HepG2 (cell line): ENCODE results near the gene TRAIP. TPM values are rescaled to one million over a fixed set of nuclear protein-coding genes. Genes with fewer than 3 reads are reported as not detected.

ENCODE experiments used
- DNMT3B ChIP-seq: conservative IDR thresholded peaks from 2 replicates; pipeline ENCODE4 v1.6.1; 2016; ENCODE audit warnings: missing biosample characterization, control low read depth
- E2F2 ChIP-seq: sonication (generic); formaldehyde crosslinking; IDR thresholded peaks from 2 replicates; pipeline ENCODE4 v1.4.0; 2020; ENCODE audit warnings: missing genetic modification reagents, borderline replicate concordance
- GMEB2 ChIP-seq: IDR thresholded peaks from 2 replicates; pipeline ENCODE4 v1.6.1; 2016; ENCODE audit warnings: missing biosample characterization, missing genetic modification reagents, low read depth
- GRHL1 ChIP-seq: sonication (generic); formaldehyde crosslinking; conservative IDR thresholded peaks from 2 replicates; pipeline ENCODE4 v1.8.0; 2022; ENCODE audit warnings: missing genetic modification reagents
- HDAC2 ChIP-seq: sonication (generic); formaldehyde crosslinking; IDR thresholded peaks from 2 replicates; pipeline ENCODE4 v1.4.0; 2020; ENCODE audit warnings: missing genetic modification reagents
- KAT7 ChIP-seq: IDR thresholded peaks from 2 replicates; pipeline ENCODE4 v1.6.1; 2018; ENCODE audit warnings: borderline replicate concordance, missing compliant biosample characterization
- NR2F1 ChIP-seq, 2 experiments: fragments of 450-650 bp in 1 of 2; formaldehyde crosslinking in 1 of 2; IDR thresholded peaks; 2 replicates each; pipeline versions ENCODE4 v1.5.0 to v1.6.1; 2016 to 2020; ENCODE audit warnings: mild to moderate bottlenecking in 1 of 2, missing compliant biosample characterization in 1 of 2, missing genetic modification reagents in 1 of 2, moderate library complexity in 1 of 2
- RAD21 ChIP-seq: fragments of 450-650 bp; formaldehyde crosslinking; IDR thresholded peaks from 2 replicates; pipeline ENCODE4 v1.5.0; 2020; ENCODE audit warnings: mild to moderate bottlenecking
- SP140L ChIP-seq: sonication (generic); formaldehyde crosslinking; IDR thresholded peaks from 2 replicates; pipeline ENCODE4 v1.4.0; 2020; ENCODE audit warnings: missing genetic modification reagents, borderline replicate concordance
- TBP ChIP-seq: sonication (generic); formaldehyde crosslinking; IDR thresholded peaks from 2 replicates; pipeline ENCODE4 v1.5.0; 2020; ENCODE audit warnings: missing genetic modification reagents
- YY1 ChIP-seq: IDR thresholded peaks from 2 replicates; pipeline ENCODE4 v1.6.1; 2011; ENCODE audit warnings: low read length, low read depth, moderate library complexity, mild to moderate bottlenecking; ENCODE audit not compliant: insufficient read depth, insufficient replicate concordance
- ZBTB40 ChIP-seq, 2 experiments: fragments of 450-650 bp in 1 of 2; sonication (generic) in 1 of 2; formaldehyde crosslinking in 1 of 2; IDR thresholded peaks; 2 replicates each; pipeline versions ENCODE4 v1.6.1 to v1.8.0; 2016 to 2022; ENCODE audit warnings: antibody characterized with exemption in 1 of 2, mild to moderate bottlenecking in 1 of 2, missing genetic modification reagents in 1 of 2
- ZNF460 ChIP-seq: sonication (generic); formaldehyde crosslinking; IDR thresholded peaks from 2 replicates; pipeline ENCODE4 v1.5.1; 2020; ENCODE audit warnings: missing genetic modification reagents, mild to moderate bottlenecking, borderline replicate concordance
- ZNF577 ChIP-seq: sonication (generic); formaldehyde crosslinking; IDR thresholded peaks from 2 replicates; pipeline ENCODE4 v1.4.0; 2020; ENCODE audit warnings: mild to moderate bottlenecking, low read depth, missing genetic modification reagents, borderline replicate concordance
- ZNF616 ChIP-seq: sonication (generic); formaldehyde crosslinking; IDR thresholded peaks from 2 replicates; pipeline ENCODE4 v1.5.0; 2020; ENCODE audit warnings: low read depth, mild to moderate bottlenecking, missing genetic modification reagents
- polyA plus RNA-seq, 8 experiments: library from polyadenylated mRNA; depleted of rRNA in 3 of 8; stranded (reverse) in 7 of 8; unstranded in 1 of 8; fragments of >200 nt; fragmentation: Illumina TruSeq in 4 of 8; extraction: Trizol in 4 of 8; gene quantifications; 2 replicates each; pipeline versions ENCODE4 v1.2.1 to v1.2.3, GENCODE V29; 2011 to 2016; ENCODE audit warnings: low read depth in 4 of 8, missing spikeins in 1 of 8, mixed read lengths in 1 of 8; ENCODE audit not compliant: insufficient read depth in 1 of 8
- total RNA-seq, 5 experiments: library from RNA; depleted of rRNA; stranded (reverse); fragments of >200 nt; fragmentation: Illumina TruSeq; extraction: Trizol; gene quantifications; 2 replicates each; pipeline ENCODE4 v1.2.3, GENCODE V29; 2016; ENCODE audit warnings: low read depth in 1 of 5

Gene TRAIP
- total and polyA plus RNA-seq, 2 of the 13 experiments (the other 11 are each of a cell fraction or from before 2014, with no cell fraction given): 13.9 to 23.9 TPM

- no peak for TF ChIP-seq ZNF616 (CRISPR knock-in tag)
- no peak for TF ChIP-seq SP140L (CRISPR knock-in tag)
- TF ChIP-seq ZNF577 (CRISPR knock-in tag): no peak
- TF ChIP-seq RAD21 (CRISPR knock-in tag): peak; percentile 78
- no peak for TF ChIP-seq DNMT3B (CRISPR knock-in tag)
- TF ChIP-seq ZNF460: no peak
- no peak for TF ChIP-seq TBP (CRISPR knock-in tag)
- no peak for TF ChIP-seq GMEB2 (CRISPR knock-in tag)
- TF ChIP-seq KAT7: no peak
- TF ChIP-seq YY1: peak; percentile 32
- no peak for TF ChIP-seq E2F2 (CRISPR knock-in tag)
- TF ChIP-seq GRHL1 (CRISPR knock-in tag): no peak
- TF ChIP-seq NR2F1 (CRISPR knock-in tag; IDR thresholded peaks at IDR 0.05): no peak
- no peak for TF ChIP-seq ZBTB40 (IDR thresholded peaks at IDR 0.05)
- no peak for TF ChIP-seq ZBTB40 (CRISPR knock-in tag; IDR thresholded peaks at IDR 0.05)
- no peak for TF ChIP-seq HDAC2
Observed at GRCh38 chr3:49839193-49839809, 17.1 kb downstream of the TRAIP start (continued).
